ENCODE measurements around the gene PRDM16. TPM values are rescaled to one million over a fixed set of nuclear protein-coding genes. Genes with fewer than 3 reads are reported as not detected.

PRDM16 gene
- total and polyA plus RNA-seq, 8 donors: 9.6 to 18.0 (median 14.7) TPM

GRCh38 chr1:3194760-3195479 lies 125.9 kb downstream of the PRDM16 start:
- no peaks in the 10 kb centered on the region for H3K27me3 ChIP-seq
- no peak for TF ChIP-seq CTCF (IDR thresholded peaks at IDR 0.05)
- DNase-seq (no peak), ATAC-seq (no peak)
- H3K36me3 ChIP-seq: no peaks in the 10 kb centered on the region
- no peak overlapping the region for H3K4me3 ChIP-seq
- H3K27ac ChIP-seq: no peak overlapping the region
- intact Hi-C loops (cut with DNase I): no loop called here
- no peaks in the 10 kb centered on the region for H3K9me3 ChIP-seq
- H3K4me1 ChIP-seq: no peaks in the 10 kb centered on the region

GRCh38 chr1:3195480-3195815 lies 126.4 kb downstream of the PRDM16 start:
- TF ChIP-seq CTCF (IDR thresholded peaks at IDR 0.05): no peak
- ATAC-seq: no peak
- no peak overlapping the region for H3K27ac ChIP-seq
- no peak for DNase-seq
- no peaks in the 10 kb centered on the region for H3K4me1 ChIP-seq
- no peaks in the 10 kb centered on the region for H3K27me3 ChIP-seq
- H3K36me3 ChIP-seq: no peaks in the 10 kb centered on the region
- intact Hi-C loops (cut with DNase I): no loop called here
- no peak overlapping the region for H3K4me3 ChIP-seq
- no peaks in the 10 kb centered on the region for H3K9me3 ChIP-seq

- no peaks in the 10 kb centered on the region for H3K9me3 ChIP-seq
- no peaks in the 10 kb centered on the region for H3K27me3 ChIP-seq
- H3K36me3 ChIP-seq: no peaks in the 10 kb centered on the region
- H3K4me3 ChIP-seq: no peak overlapping the region
- TF ChIP-seq CTCF (IDR thresholded peaks at IDR 0.05): no peak
- no peak overlapping the region for H3K27ac ChIP-seq
- H3K4me1 ChIP-seq: no peaks in the 10 kb centered on the region
- intact Hi-C loops (cut with DNase I): no loop called here
- ATAC-seq (no peak), DNase-seq (no peak)
Observed at GRCh38 chr1:3195966-3196515, 127.0 kb downstream of the PRDM16 start.

GRCh38 chr1:3196577-3197245 lies 127.7 kb downstream of the PRDM16 start:
- Histone ChIP-seq H3K27ac (no peak overlapping the region), H3K27me3 (no peaks in the 10 kb centered on the region), H3K4me3 (no peak overlapping the region), H3K4me1 (no peaks in the 10 kb centered on the region), H3K36me3 (no peaks in the 10 kb centered on the region), H3K9me3 (no peaks in the 10 kb centered on the region)
- TF ChIP-seq CTCF (IDR thresholded peaks at IDR 0.05): no peak
- intact Hi-C loops (cut with DNase I): no loop called here
- DNase-seq (no peak), ATAC-seq (no peak)

- Histone ChIP-seq H3K4me1 (no peaks in the 10 kb centered on the region), H3K9me3 (no peaks in the 10 kb centered on the region), H3K4me3 (no peak overlapping the region), H3K27ac (no peak overlapping the region), H3K27me3 (no peaks in the 10 kb centered on the region), H3K36me3 (no peaks in the 10 kb centered on the region)
- DNase-seq: no peak
- intact Hi-C loops (cut with DNase I): no loop called here
- TF ChIP-seq CTCF (IDR thresholded peaks at IDR 0.05): no peak
- ATAC-seq: no peak
Observed at GRCh38 chr1:3197781-3198316, 128.8 kb downstream of the PRDM16 start.

Data from left lung (tissue), 10 donors.